Stimulated activated CD4-positive, alpha-beta T cell treated with anti-CD3 and anti-CD28 coated beads, Interleukin-2, amount 100 ng/mL, for 48 hours (primary cell): ENCODE results near the gene SYTL3.

Experiments
- DNase-seq, 2 donors: peaks; one replicate each; pipeline ENCODE4 v3.0.0-alpha.2; 2020

The SYTL3 gene

GRCh38 chr6:158703111-158703836, 53.4 kb downstream of the SYTL3 start:
- no peak for DNase-seq

GRCh38 chr6:158703837-158704822, 54.3 kb downstream of the SYTL3 start:
- DNase-seq, result peak; percentile 77 to 78

GRCh38 chr6:158705386-158706126, 55.7 kb downstream of the SYTL3 start:
- no peak for DNase-seq

GRCh38 chr6:158706369-158706982, 56.6 kb downstream of the SYTL3 start:
- no peak for DNase-seq

GRCh38 chr6:158707120-158707820, 57.4 kb downstream of the SYTL3 start:
- DNase-seq, result no peak

DNA sequence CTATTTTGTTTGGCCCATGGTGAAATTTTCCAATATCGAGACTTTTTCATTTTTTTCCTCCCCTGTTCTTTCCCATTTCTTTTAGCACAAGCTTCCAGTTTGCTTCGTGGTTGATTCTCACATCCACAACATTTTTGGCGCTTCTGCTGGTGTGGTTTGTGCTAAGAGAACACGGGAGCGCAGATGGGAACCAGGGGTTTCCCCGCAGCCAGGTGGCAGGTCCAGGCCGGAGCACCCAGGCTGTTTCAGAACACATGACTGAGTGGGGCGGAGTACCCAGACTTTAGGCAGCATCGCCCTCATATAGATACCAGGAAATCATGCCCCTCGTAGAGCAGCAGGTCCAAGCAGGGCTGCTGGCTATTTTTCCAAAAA, 58.0 kb downstream of the SYTL3 start:
- no peak for DNase-seq

GRCh38 chr6:158708239-158708638, 58.4 kb downstream of the SYTL3 start:
- DNase-seq, result no peak

GRCh38 chr6:158709809-158710208, 60.0 kb downstream of the SYTL3 start:
- DNase-seq, result no peak

GRCh38 chr6:158711264-158711663, 61.4 kb downstream of the SYTL3 start:
- DNase-seq, result no peak

- DNase-seq, result no peak
Measured at GRCh38 chr6:158713469-158713868, 63.6 kb downstream of the SYTL3 start.

- no peak for DNase-seq
Measured at GRCh38 chr6:158714706-158715105, 64.9 kb downstream of the SYTL3 start.

DNA sequence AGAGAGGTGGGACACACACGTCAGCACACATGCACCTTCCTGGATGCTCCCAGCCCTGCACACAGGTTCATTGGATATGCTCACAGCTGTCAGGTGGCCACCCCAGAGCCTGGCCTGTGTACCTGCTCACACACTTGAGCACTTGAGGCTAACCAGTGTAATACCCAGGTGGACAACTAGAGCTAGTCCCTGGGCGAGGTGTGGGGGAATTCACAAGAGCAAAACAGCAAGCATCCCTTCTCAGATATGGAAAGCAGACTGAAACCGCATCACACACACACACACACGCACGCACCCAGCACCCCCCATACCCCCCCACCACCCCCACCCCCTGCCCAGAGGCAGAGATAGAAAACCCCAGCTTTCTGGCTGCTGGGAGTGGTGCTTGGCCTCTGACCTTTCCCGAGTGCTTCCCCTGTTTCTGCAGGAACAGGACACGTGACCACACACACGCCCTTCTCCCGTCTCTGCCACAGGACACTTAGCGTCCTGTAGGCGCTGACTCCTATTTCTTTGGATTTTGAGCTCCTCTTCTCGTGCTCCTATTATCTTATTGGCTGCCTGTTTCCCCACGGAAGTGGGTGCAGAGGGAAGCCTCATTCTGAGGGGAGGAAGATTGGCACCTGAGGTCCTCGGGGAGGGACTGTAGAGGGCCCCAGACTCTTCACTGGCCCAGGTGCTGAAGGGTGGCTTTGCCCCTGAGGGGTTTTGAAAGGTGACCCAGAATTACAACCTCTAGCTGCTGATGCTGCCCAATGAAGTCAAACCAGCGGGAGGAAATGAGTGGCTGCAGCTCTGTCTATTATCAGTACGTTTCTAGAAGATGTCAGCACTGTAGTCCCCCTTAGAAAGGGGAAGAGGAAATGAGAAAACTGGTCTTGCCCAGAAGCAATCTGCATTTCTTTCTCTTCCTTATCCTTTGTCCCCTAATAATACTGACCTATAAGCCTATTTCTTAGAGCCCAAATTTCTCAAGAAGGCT, 65.8 kb downstream of the SYTL3 start:
- no peak for DNase-seq

DNA sequence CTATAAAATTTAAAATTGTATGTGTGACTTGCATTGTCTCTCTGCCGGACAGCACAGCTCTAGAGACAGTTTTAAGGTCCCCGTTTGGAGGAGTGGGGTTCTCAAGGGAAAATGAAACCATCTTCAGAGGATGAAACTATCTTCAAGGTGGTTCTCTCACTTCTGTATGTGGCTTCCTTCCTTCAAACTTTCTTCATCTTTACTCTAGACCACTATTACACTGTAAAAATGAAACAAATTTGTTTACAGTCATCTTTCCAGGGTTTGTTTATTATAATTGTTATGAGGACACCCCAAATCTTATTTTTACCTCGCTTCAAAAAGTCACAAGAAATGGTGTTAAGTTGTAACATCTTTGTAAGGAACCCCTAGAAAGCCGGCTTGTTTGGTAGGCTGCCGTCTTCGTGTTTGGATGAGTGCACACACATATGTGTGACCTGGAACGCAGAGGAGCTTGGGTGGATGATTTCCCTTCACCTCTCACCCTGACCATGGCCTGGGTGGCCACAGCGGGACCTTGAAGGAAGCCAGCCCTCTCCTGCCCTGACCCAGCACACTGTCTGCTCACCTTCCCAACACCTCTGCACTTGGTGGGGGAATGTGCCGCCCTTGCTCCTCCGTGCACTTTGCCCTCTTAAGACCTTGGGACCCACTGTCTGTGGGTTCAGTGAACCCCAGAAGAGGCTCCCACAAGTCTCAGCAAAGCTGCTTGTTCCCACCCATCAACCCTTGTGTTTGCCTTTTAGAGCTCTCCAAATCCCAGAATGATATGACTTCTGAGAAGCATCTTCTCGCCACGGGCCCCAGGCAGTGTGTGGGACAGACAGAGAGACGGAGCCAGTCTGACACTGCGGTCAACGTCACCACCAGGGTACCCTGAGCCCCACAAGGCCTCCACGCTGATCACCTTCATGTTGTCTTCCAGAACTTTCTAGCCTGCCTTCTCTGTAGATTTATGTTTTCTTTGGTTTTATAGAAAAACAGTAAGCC, 67.8 kb downstream of the SYTL3 start:
- no peak for DNase-seq

DNA sequence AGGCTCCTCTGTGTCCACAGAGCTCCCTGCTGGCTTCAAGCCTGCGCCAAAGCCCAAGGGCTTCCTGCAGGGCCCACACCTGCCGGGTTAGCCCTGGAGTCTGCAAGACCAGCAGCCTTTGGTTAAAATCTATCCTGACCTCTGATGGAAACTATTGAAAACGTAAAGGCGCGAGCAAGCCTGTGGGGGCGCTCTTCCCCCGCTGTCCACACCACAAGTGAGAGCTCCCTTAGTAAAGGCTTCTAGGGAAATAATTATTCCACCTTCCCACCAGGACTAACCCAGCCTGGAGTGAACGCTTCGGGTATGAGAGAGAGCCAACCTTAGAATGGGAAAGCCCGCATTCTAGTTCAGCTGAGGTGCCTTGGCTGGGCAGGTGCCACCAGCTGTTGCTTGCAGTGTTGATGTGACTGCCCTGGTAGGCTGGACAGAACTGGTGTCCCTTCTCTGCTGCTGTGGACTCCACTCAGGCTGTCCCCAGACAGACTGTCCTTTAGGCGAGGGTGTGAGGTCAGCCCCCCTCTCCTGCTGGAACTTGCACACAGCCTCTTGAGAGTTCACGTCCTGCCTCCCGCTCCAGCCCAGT, 68.7 kb downstream of the SYTL3 start:
- no peak for DNase-seq

DNA sequence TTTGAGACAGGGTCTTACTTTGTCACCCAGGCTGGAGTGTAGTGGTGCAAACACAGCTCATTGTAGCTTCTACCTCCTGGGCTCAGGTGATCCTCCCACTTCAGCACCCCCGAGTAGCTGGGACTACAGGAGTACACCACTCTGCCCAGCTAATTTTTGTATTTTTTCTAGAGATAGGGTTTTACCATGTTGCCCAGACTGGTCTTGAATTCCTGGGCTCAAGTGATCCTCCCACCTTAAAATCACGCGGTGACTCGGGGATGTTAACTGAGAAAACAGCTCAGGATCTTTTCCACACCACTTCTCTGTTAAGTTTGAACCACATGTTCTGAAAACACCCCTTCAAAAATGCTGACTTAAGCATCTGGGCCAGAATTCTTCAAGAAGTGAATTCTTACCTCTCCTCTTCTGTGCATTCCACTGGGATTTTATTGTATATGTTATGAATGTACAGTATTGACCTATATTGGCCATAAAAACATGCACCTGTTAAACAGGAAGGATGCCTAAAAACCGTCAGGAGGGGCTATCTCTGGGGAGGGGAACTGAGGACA, 72.4 kb downstream of the SYTL3 start:
- no peak for DNase-seq

- DNase-seq, result no peak
Measured at GRCh38 chr6:158725704-158726103, 75.8 kb downstream of the SYTL3 start.

DNA sequence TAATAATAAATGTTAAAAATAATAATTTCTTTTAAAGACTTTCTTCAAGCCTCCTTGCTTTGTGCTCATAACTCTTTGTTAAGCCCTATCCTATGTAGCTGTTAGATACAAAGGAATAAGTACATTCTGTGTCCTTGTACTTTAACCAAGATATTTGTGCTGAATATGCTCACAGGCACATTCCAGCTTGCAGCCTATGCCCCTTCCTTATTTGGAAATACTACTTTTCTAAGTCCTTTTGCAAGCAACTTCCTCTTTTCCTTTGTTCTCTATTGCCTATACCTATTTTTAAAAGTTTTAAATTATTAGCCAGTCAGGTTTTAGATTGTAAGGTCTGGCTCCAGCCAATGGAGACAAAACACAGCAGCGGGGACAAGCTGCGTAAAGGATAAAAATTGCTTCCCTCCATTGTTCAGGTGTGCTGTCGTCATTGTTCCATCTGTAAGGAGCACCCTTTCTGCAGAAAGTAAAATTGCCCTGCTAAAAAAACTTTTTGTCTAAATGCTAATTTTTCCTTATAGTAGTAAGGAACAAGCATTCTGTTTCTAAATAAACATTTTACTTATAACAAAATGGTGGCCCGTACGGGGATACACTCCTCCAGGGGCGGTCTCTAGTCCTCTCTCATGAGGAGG, 80.2 kb downstream of the SYTL3 start:
- DNase-seq, result no peak

DNA sequence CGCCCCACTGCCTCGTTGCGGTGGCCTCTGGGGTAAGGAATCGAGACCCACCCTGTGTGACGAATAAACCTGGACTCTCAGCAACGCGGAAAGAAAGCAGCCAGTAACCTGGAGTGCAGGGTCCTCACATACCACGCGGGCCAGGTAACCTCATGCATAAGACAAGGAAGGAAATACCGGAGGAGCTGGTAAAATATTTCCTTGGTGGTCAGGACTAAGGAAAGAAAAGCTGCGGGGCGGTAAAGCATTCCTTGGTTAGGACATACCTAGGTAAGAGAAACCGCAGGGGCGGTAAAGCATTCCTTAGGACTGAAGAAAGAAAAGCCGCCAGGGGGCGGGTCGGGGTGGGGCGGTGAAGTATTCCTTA, 80.7 kb downstream of the SYTL3 start:
- no peak for DNase-seq

- no peak for DNase-seq
Measured at GRCh38 chr6:158735009-158735408, 85.2 kb downstream of the SYTL3 start.
